A673 (cell line): Measurements from ENCODE around the gene SPDL1.

Experiments used
- CTCF ChIP-seq: fragments of 300-800, 200-600 bp; sonication (generic); conservative IDR thresholded peaks from 2 replicates; pipeline ENCODE4 v1.5.1; 2017; ENCODE audit warnings: low read depth, mild to moderate bottlenecking, antibody characterized with exemption, low read length, moderate library complexity, mixed read lengths
- EZH2 ChIP-seq: fragments of 200-600 bp; sonication (generic); IDR thresholded peaks from 2 replicates; pipeline ENCODE4 v1.6.1; 2017; ENCODE audit warnings: borderline replicate concordance, low read depth, mild to moderate bottlenecking, mixed read lengths, antibody characterized with exemption, low read length; ENCODE audit not compliant: poor library complexity, severe bottlenecking

GRCh38 chr5:169650701-169651331 is 67.2 kb downstream of the SPDL1 start:
- TF ChIP-seq CTCF (no peak), EZH2 (no peak)
